Esophagus muscularis mucosa (tissue), 4 donors: ENCODE results near the gene RTKN.

ENCODE experiments used
- CTCF ChIP-seq, 3 experiments: fragments of 200-600 bp in 2 of 3; fragments of 450-650 bp in 1 of 3; sonication (generic) in 2 of 3; IDR thresholded peaks; one replicate each; pipeline ENCODE4 v1.5.1; 2017 to 2019; ENCODE audit warnings: antibody characterized with exemption in 3 of 3, mild to moderate bottlenecking in 2 of 3, moderate library complexity in 1 of 3
- EP300 ChIP-seq: sonication (generic); formaldehyde crosslinking; IDR thresholded peaks from one replicate; pipeline ENCODE4 v1.6.1; 2017; ENCODE audit warnings: antibody characterized with exemption
- POLR2A ChIP-seq: fragments of 450-650 bp; IDR thresholded peaks from one replicate; pipeline ENCODE4 v1.6.1; 2017; ENCODE audit warnings: antibody characterized with exemption, moderate library complexity, mild to moderate bottlenecking, low read depth

- TF ChIP-seq POLR2A (peak; percentile 58), CTCF (IDR thresholded peaks at IDR 0.05) (no peak), EP300 (no peak)
These were observed 15.9 kb upstream of the RTKN start for GRCh38 chr2:74457549-74458131.
